ENCODE results near the gene PREX1. TPM values are rescaled to one million over a fixed set of nuclear protein-coding genes. Genes with fewer than 3 reads are reported as not detected.
A peak's percentile ranks its signal among the peaks of the same experiment; 100 is the strongest.

The PREX1 gene
- total RNA-seq, 2 experiments from 2014 or later, result 36.5 to 39.2 TPM

DNA sequence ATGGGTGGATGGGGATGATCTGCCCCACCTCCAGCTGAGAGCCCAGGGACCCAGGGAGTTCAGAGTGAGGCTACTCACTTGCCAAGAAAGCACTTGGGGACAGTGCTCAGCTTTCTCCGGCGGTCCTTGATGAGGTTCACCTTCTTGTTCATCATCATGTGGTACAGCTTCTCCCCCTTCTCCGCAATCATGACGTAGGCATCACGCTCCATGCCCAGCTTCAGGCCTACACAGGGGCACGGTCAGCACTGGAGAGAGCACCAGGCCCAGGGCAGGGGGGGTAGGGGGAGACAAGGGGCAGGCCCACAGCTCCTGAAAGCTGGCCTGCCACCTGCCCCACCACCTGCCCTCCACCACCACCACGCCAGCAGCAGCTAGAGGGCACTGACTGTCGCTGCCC is 139.2 kb downstream of the PREX1 start:
- DNase-seq (no peak), ATAC-seq (no peak)
- no peak overlapping the region for H3K27ac Mint-ChIP-seq
- H3K27me3 Mint-ChIP-seq, result no peaks in the 10 kb centered on the region
- ChIA-PET POLR2A (no interaction called here), CTCF (no interaction called here)
- H3K9me3 Mint-ChIP-seq (ENCODE audit: low read depth), result no peaks in the 10 kb centered on the region
- intact Hi-C loops (cut with DNase I, micrococcal nuclease), result no loop called here
- H3K4me3 Mint-ChIP-seq, result no peak overlapping the region
- no peaks in the 10 kb centered on the region for H3K36me3 Mint-ChIP-seq (ENCODE audit: low read depth)
- no peaks in the 10 kb centered on the region for H3K4me1 Mint-ChIP-seq

DNA sequence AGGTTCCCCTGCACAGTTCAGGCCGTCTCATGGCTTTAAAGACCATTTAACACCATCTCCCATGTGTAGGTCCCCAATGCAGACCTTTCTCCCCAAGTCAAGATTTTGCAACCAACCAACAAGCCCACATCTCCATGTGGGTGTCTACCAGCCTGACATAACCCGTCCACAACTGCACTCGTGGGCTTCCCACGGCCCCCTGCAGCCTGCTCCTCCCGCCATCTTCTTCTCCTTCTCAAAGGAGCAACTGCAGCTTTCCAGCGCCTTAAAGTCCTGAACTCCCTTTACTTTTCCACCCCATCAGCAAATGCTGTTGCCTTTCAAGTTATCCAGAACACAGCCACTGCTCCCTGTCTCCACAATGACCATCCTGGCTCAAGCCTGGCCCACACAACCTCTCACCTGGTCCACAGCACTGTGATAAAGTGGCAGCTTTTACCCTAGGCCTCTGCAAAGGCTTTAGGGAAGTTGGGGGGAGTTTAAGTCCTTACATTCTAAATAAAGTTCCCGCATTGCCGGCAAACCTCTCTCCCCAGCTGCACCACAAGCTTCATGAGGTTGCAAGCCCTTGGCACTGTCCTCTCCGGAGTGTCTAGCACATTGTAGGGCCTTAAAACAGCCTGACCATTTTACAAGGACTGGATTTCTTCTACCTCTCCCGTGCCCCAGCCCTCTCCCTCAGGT is 140.5 kb downstream of the PREX1 start:
- H3K4me1 Mint-ChIP-seq, result no peaks in the 10 kb centered on the region
- H3K27ac Mint-ChIP-seq, result peak overlapping the region; percentile 20
- ChIA-PET POLR2A (no interaction called here), CTCF (interaction anchor here (0.5 kb wide), 1 partner anchor 217 kb away, joined by 3 read pairs; no protein-coding TSS in a partner anchor)
- no peak for ATAC-seq
- no peak for DNase-seq
- intact Hi-C loops (cut with DNase I, micrococcal nuclease), result no loop called here
- H3K36me3 Mint-ChIP-seq (ENCODE audit: low read depth), result no peaks in the 10 kb centered on the region
- H3K27me3 Mint-ChIP-seq, result no peaks in the 10 kb centered on the region
- no peaks in the 10 kb centered on the region for H3K9me3 Mint-ChIP-seq (ENCODE audit: low read depth)
- no peak overlapping the region for H3K4me3 Mint-ChIP-seq

DNA sequence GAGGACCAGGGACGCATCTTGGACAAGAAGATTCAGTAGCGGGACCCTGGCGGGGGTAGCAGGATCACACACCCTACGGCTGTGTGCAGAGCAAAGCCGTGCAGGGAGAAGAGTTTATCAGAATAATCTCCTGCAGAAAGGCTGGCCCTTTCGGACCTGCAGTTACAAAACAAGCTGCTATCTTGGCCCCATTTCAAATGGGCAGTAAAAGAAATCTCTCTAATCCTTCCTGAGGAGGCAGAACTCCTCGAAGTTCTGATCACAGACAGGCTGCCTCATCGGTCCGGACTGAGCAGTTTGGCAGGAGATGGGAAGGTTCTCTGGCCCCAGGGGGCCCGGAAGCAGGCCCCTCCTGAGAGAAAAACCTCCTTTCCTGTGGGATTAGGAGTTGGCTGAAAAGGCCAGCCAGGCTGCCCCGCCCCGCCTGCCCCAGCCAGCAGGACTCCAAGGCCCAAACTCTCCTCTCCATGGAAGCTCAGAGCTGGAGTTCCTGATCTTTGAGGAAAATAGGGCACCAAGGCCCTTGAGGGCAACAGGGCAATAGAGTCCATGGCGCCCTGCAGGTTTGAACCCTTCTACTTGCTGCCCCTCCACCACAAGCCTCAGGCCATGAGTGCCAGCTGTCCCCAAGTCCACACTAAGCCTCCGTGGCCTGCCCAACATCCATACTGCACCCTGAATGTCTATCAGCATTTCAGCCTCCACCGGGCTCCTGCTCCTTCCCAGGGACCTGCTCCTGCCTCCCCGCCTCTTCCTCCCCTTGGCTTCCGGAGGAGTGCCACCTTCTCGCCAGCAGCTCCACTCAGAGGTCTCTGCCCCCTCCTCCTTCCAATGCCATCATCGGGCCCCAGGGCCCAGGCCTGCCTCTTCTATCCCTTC is 141.3 kb downstream of the PREX1 start:
- Mint-ChIP-seq H3K4me3 (no peak overlapping the region), H3K4me1 (no peaks in the 10 kb centered on the region), H3K27ac (no peak overlapping the region), H3K9me3 (ENCODE audit: low read depth) (no peaks in the 10 kb centered on the region), H3K27me3 (no peaks in the 10 kb centered on the region), H3K36me3 (ENCODE audit: low read depth) (no peaks in the 10 kb centered on the region)
- intact Hi-C loops (cut with DNase I, micrococcal nuclease), result no loop called here
- POLR2A ChIA-PET, result interaction anchor here (0.6 kb wide), 1 partner anchor 162 kb away, joined by 6 read pairs; no protein-coding TSS in a partner anchor
- ATAC-seq (no peak), DNase-seq (no peak)
- CTCF ChIA-PET, result no interaction called here

DNA sequence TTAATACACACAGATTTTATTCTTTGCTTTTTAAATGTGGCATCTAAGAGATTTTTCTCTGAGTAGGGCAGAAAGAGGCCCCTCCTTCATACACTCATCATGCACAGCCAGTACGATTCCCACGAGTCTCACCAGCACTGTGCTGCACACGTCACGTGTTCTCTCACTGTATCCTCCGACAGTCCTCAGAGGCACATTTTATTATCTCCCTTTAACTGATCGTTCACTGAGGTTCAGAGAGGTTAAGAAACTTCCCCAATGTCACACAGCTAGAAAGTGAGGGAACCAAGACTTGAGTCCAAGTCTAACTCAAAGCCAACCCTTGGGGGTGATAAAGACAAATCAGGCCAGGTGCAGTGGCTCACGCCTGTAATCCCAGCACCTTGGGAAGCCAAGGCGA is 142.5 kb downstream of the PREX1 start:
- H3K9me3 Mint-ChIP-seq (ENCODE audit: low read depth), result no peaks in the 10 kb centered on the region
- no peaks in the 10 kb centered on the region for H3K36me3 Mint-ChIP-seq (ENCODE audit: low read depth)
- intact Hi-C loops (cut with DNase I, micrococcal nuclease), result no loop called here
- no peak for DNase-seq
- H3K27me3 Mint-ChIP-seq, result no peaks in the 10 kb centered on the region
- no peak overlapping the region for H3K4me3 Mint-ChIP-seq
- no peaks in the 10 kb centered on the region for H3K4me1 Mint-ChIP-seq
- no peak for ATAC-seq
- POLR2A ChIA-PET, result interaction anchor here (0.6 kb wide), 1 partner anchor 163 kb away, joined by 6 read pairs; no protein-coding TSS in a partner anchor
- H3K27ac Mint-ChIP-seq, result no peak overlapping the region
- CTCF ChIA-PET, result no interaction called here

DNA sequence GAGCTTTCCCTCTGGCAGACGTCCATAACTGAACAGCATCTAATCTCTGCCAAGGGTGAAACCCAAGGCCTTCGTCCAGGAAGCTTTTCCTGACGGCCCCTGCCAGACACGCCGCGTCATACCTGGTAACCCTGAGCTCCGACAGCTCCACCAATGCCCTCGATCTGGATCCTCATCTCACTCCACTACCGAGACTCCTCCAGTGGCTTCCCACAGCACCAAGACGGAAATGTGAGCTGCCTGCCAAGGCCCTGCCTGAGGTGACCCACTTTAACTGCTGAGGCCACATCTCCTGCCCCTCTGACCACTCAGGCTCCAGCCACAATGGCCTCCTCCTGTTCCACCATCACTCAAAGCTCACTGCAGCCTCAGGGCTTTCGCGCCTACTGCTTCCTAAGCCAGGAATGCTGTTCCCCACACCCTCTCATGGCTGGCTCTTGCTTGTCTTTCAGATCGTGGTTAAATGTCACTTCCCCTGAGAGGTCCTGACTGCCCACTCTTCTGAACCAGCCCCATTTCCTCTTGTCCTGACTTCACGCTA is 143.2 kb downstream of the PREX1 start:
- CTCF ChIA-PET, result no interaction called here
- intact Hi-C loops (cut with DNase I, micrococcal nuclease), result no loop called here
- no peak for DNase-seq
- POLR2A ChIA-PET, result no interaction called here
- ATAC-seq, result no peak
- peak overlapping the region; percentile 26 for H3K27ac Mint-ChIP-seq
- H3K4me3 Mint-ChIP-seq, result no peak overlapping the region
- H3K9me3 Mint-ChIP-seq (ENCODE audit: low read depth), result no peaks in the 10 kb centered on the region
- H3K4me1 Mint-ChIP-seq, result no peaks in the 10 kb centered on the region
- H3K36me3 Mint-ChIP-seq (ENCODE audit: low read depth), result peaks cover 4% of the 10 kb centered on the region
- no peaks in the 10 kb centered on the region for H3K27me3 Mint-ChIP-seq

DNA sequence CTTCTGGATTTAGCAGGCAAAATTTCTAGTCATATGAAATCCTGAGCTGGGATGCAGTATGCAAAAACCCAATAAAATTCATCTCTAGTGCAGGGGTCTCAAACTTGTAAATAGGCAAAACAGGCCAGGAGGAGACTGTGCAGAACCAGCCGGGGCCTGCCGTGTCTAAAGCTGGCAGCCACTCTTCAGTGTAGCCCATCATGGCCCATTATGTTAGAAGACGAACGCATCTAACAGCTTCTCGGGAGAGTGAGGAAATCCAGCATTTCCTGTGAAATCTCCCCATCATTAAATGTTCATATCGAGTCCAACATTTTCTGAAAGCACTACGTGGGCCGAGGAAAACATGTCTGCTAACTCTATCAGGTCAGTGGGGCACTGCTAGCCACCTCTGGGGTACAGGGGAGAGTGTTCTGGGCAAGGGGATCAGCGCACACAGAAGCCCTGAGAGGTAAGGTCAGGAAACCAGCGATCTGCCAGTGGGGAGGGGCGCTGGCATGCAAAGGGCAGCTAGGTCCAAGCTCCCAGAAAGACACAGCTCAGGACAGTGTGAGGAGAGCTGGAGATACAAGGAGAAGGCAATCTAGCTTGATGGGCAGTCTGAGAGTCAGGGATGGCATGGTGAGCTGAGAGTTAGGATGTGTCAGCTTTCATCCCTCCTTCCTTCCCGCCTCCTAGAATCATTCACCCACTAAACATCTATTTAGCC is 144.2 kb downstream of the PREX1 start:
- no peak for DNase-seq
- ChIA-PET CTCF (interaction anchor here (0.7 to 1.2 kb wide), 2 partner anchors 23 to 137 kb away, joined by 3 read pairs; no protein-coding TSS in a partner anchor), POLR2A (no interaction called here)
- Mint-ChIP-seq H3K4me3 (no peak overlapping the region), H3K4me1 (no peaks in the 10 kb centered on the region), H3K9me3 (ENCODE audit: low read depth) (no peaks in the 10 kb centered on the region), H3K27me3 (no peaks in the 10 kb centered on the region), H3K36me3 (ENCODE audit: low read depth) (peaks cover 6% of the 10 kb centered on the region), H3K27ac (no peak overlapping the region)
- intact Hi-C loops (cut with DNase I, micrococcal nuclease), result no loop called here
- no peak for ATAC-seq

DNA sequence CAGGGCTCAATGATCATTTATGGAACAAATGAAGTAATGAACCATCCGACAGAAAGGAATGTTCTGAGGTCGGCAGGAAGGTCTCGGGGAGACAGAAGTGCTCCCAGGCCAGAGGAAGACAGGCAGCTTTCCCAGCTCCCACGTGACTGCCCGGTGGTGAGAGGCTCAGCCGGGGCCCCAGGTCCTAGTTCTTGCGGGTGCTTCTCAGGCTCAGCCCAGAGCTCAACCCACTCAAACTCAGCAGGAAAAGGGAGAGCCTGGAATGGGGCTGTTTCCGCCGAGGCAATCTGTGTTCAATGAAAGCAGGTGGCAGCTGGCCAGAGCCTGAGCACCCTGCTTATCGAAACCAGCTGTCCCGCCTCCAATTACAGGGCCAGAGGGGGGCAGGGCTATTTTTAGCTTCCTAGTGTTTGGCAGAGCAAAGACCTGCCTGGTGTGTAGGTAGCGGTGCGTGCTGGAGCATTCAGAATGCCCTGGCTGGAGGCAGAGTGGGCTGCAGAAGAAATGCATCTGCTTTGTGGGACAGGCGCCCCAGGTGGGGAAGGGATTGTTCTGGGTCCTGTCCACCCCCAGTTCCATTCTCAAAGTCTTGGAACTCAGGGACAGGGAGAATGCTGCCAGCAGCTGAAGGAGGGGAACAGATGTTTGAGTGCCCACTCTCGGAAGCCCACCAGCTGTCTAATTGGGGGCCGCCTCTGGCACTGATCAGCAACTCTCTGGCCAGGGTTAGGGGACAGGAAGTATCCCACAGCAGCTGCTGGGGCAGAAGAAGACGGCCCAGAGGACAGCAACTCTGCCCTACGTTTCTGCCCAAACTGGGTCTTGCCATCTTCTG is 145.1 kb downstream of the PREX1 start:
- Mint-ChIP-seq H3K27ac (no peak overlapping the region), H3K9me3 (ENCODE audit: low read depth) (no peaks in the 10 kb centered on the region), H3K27me3 (no peaks in the 10 kb centered on the region), H3K4me1 (no peaks in the 10 kb centered on the region), H3K36me3 (ENCODE audit: low read depth) (peaks cover 6% of the 10 kb centered on the region), H3K4me3 (no peak overlapping the region)
- POLR2A ChIA-PET, result no interaction called here
- ATAC-seq (no peak), DNase-seq (no peak)
- CTCF ChIA-PET, result interaction anchor here (0.7 to 1.2 kb wide), 2 partner anchors 22 to 136 kb away, joined by 3 read pairs; no protein-coding TSS in a partner anchor
- intact Hi-C loops (cut with DNase I, micrococcal nuclease), result no loop called here

DNA sequence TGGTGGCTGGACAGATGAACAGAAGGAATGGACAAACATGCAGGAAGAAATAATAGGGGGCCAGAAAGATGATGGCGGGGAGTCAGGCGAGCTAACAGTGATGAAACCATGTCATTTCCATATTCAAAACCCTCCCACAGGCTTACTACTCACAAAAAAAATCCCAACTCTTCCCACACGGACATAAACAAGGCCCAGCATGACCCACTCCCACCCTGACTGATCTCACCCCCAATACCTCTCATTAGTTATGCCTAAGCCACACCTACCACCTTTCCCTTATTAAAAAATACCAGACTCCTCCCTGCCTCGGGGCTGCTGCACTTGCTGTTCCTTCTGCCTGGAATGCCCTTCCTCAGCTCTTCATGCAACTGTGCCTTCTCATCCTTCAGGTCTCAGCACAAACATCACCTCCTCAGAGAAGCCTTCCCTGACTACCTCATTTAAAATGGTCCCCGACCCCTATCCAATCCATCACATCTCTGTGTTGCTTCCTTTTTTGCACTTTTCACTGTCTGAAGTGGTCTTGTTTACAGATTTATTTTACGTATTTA is 145.8 kb downstream of the PREX1 start:
- ChIA-PET CTCF (no interaction called here), POLR2A (no interaction called here)
- no peaks in the 10 kb centered on the region for H3K9me3 Mint-ChIP-seq (ENCODE audit: low read depth)
- H3K4me1 Mint-ChIP-seq, result no peaks in the 10 kb centered on the region
- intact Hi-C loops (cut with DNase I, micrococcal nuclease), result no loop called here
- H3K27ac Mint-ChIP-seq, result no peak overlapping the region
- no peak for ATAC-seq
- DNase-seq, result no peak
- no peaks in the 10 kb centered on the region for H3K27me3 Mint-ChIP-seq
- peaks cover 6% of the 10 kb centered on the region for H3K36me3 Mint-ChIP-seq (ENCODE audit: low read depth)
- H3K4me3 Mint-ChIP-seq, result no peak overlapping the region

DNA sequence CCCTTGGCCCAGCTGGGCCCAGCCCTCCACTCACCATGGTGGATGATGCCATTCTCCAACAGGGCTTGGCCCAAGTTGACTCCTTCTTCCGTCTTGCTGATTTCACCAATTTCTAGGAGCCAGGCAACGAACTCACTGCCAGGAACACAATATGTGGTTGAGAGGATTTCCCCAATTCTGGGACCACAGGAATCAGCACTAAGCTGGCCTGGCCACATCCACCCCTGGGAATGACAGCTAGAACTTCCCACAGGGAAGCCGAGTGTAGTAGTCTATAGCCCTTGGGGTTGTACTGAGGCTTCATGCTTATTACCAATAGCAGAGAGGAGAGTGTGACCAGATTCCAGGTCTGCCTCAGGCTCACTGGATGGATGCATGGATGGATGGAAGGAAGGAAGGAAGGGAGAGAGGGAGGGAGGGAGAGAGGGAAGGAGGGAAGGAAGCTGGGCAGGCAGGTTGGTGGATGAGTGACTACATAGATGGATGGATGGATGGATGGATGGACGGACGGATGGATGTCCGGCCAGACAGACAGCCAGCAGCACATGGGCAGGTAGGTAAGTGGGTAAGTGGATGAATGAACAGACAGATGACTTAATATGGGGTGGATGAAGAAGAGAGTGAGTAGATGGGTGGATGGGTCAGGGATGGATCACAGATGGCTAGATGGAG is 146.5 kb downstream of the PREX1 start:
- H3K9me3 Mint-ChIP-seq (ENCODE audit: low read depth), result no peaks in the 10 kb centered on the region
- no peaks in the 10 kb centered on the region for H3K4me1 Mint-ChIP-seq
- POLR2A ChIA-PET, result no interaction called here
- no peak overlapping the region for H3K4me3 Mint-ChIP-seq
- ATAC-seq (no peak), DNase-seq (no peak)
- peaks cover 6% of the 10 kb centered on the region for H3K36me3 Mint-ChIP-seq (ENCODE audit: low read depth)
- H3K27me3 Mint-ChIP-seq, result no peaks in the 10 kb centered on the region
- CTCF ChIA-PET, result interaction anchor here (0.6 kb wide), 1 partner anchor 137 kb away, joined by 3 read pairs; no protein-coding TSS in a partner anchor
- intact Hi-C loops (cut with DNase I, micrococcal nuclease), result no loop called here
- H3K27ac Mint-ChIP-seq, result no peak overlapping the region

DNA sequence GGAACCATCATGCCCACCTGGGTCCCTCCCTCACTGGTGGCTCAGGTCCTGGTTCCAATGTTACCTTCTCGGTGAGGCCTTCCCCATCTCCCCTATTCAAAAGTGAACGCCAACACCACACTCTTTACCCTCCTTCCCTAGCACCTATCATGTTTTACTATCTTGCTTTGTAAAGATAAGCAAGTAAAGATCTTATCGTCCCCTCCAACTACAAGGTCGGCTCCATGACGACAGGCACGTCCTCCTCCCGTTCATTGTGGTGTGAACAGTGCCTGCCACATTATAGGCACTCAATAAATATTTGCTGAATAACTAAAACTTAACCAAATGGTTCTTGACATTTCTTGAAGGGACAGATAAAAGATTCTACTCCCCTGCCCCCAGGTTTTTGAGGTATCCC is 147.1 kb downstream of the PREX1 start:
- H3K27ac Mint-ChIP-seq, result no peak overlapping the region
- H3K4me3 Mint-ChIP-seq, result no peak overlapping the region
- H3K9me3 Mint-ChIP-seq (ENCODE audit: low read depth), result no peaks in the 10 kb centered on the region
- DNase-seq (no peak), ATAC-seq (no peak)
- intact Hi-C loops (cut with DNase I, micrococcal nuclease), result no loop called here
- POLR2A ChIA-PET, result no interaction called here
- H3K4me1 Mint-ChIP-seq, result no peaks in the 10 kb centered on the region
- CTCF ChIA-PET, result interaction anchor here (0.6 kb wide), 1 partner anchor 138 kb away, joined by 3 read pairs; no protein-coding TSS in a partner anchor
- H3K27me3 Mint-ChIP-seq, result no peaks in the 10 kb centered on the region
- H3K36me3 Mint-ChIP-seq (ENCODE audit: low read depth), result peaks cover 6% of the 10 kb centered on the region
